ENCODE data around the gene PDE4B.

Gene PDE4B

DNA sequence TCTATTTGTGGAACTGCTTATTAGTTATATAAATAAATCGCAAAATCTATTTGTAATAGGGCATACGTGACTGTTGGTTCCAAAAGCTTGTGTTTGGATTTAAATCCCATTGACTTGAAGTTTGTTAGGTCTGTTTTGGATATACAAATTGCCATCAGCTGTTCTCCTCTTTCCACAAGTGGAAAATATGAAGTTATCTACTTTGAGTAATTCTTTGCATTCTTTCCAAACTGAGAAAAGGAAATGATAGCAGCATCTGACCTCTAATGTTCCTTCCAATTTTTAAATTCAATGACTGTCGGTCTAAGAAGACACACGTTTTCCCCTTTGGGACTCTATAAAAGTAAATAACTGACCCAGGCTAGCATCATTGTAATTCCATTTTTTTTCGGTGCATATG lies 575.6 kb downstream of the PDE4B start:
- H3K4me3 ChIP-seq (ENCODE audit: control insufficient read depth, low read depth, low read length) = no peak overlapping the region
- TF ChIP-seq CTCF (IDR thresholded peaks at IDR 0.05; ENCODE audit: control insufficient read depth, insufficient read depth, low read depth, low read length, missing control alignments) = no peak
- DNase-seq (ENCODE audit: low read depth) = no peak

- no peak overlapping the region for H3K4me3 ChIP-seq (ENCODE audit: control insufficient read depth, low read depth, low read length)
- DNase-seq (ENCODE audit: low read depth) = no peak
- no peak for TF ChIP-seq CTCF (IDR thresholded peaks at IDR 0.05; ENCODE audit: control insufficient read depth, insufficient read depth, low read depth, low read length, missing control alignments)
These were observed 577.8 kb downstream of the PDE4B start for GRCh38 chr1:66370462-66370971.

GRCh38 chr1:66371233-66372005 lies 578.7 kb downstream of the PDE4B start:
- TF ChIP-seq CTCF (IDR thresholded peaks at IDR 0.05; ENCODE audit: control insufficient read depth, insufficient read depth, low read depth, low read length, missing control alignments) = no peak
- H3K4me3 ChIP-seq (ENCODE audit: control insufficient read depth, low read depth, low read length) = no peak overlapping the region
- DNase-seq (ENCODE audit: low read depth) = no peak

- TF ChIP-seq CTCF (IDR thresholded peaks at IDR 0.05; ENCODE audit: control insufficient read depth, insufficient read depth, low read depth, low read length, missing control alignments) = no peak
- DNase-seq (ENCODE audit: low read depth) = no peak
- H3K4me3 ChIP-seq (ENCODE audit: control insufficient read depth, low read depth, low read length) = no peak overlapping the region
These were observed 579.9 kb downstream of the PDE4B start for GRCh38 chr1:66372522-66373101.

GRCh38 chr1:66373157-66373591 lies 580.5 kb downstream of the PDE4B start:
- H3K4me3 ChIP-seq (ENCODE audit: control insufficient read depth, low read depth, low read length) = no peak overlapping the region
- no peak for TF ChIP-seq CTCF (IDR thresholded peaks at IDR 0.05; ENCODE audit: control insufficient read depth, insufficient read depth, low read depth, low read length, missing control alignments)
- no peak for DNase-seq (ENCODE audit: low read depth)

- H3K4me3 ChIP-seq (ENCODE audit: control insufficient read depth, low read depth, low read length) = no peak overlapping the region
- DNase-seq (ENCODE audit: low read depth) = no peak
- TF ChIP-seq CTCF (IDR thresholded peaks at IDR 0.05; ENCODE audit: control insufficient read depth, insufficient read depth, low read depth, low read length, missing control alignments) = no peak
These were observed 581.5 kb downstream of the PDE4B start for GRCh38 chr1:66374148-66374547.

Data from AG09309 (cell line).